Prostate gland (tissue), 2 donors: Measurements from ENCODE around the gene ABHD2. TPM values are rescaled to one million over a fixed set of nuclear protein-coding genes. Genes with fewer than 3 reads are reported as not detected.
"Not testable (repeated sequence)": the region's sequence is repeated elsewhere in the genome, so short reads cannot be mapped to it uniquely, and the experiment has no call there.

ENCODE experiments used
- DNase-seq: peaks from one replicate; pipeline ENCODE4 v3.0.0-alpha.2; 2019; ENCODE audit warnings: low spot score
- H3K27ac ChIP-seq, 2 donors: fragments of 200-600 bp; sonication (generic); 2 replicates each; pipeline ENCODE4 v1.5.1; 2017 to 2019
- H3K27me3 ChIP-seq: fragments of 200-600 bp; sonication (generic); replicated peaks from 2 replicates; pipeline ENCODE4 v1.5.1; 2019; ENCODE audit not compliant: insufficient read depth
- H3K36me3 ChIP-seq, 2 donors: fragments of 200-600 bp; sonication (generic); 1 replicate in 1 of 2; 2 replicates in 1 of 2; pipeline versions ENCODE4 v1.5.1 to v1.8.1; 2017 to 2019
- H3K4me1 ChIP-seq: fragments of 200-600 bp; sonication (generic); replicated peaks from 2 replicates; pipeline ENCODE4 v1.5.1; 2019
- H3K4me3 ChIP-seq, 2 donors: fragments of 200-600 bp; sonication (generic); 2 replicates each; pipeline ENCODE4 v1.5.1; 2017 to 2019
- H3K9me3 ChIP-seq: fragments of 200-600 bp; sonication (generic); 2 replicates; pipeline ENCODE4 v1.5.1; 2017
- CTCF ChIP-seq, 4 experiments: fragments of 200-600 bp in 2 of 4; fragments of 450-650 bp in 2 of 4; sonication (generic) in 2 of 4; IDR thresholded peaks; 1 replicate in 3 of 4; 2 replicates in 1 of 4; pipeline ENCODE4 v1.5.1; 2016 to 2019; ENCODE audit warnings: antibody characterized with exemption in 4 of 4, mild to moderate bottlenecking in 2 of 4, moderate library complexity in 2 of 4
- POLR2A ChIP-seq: fragments of 450-650 bp; IDR thresholded peaks from one replicate; pipeline ENCODE4 v1.6.1; 2016; ENCODE audit warnings: antibody characterized with exemption, mild to moderate bottlenecking
- POLR2AphosphoS5 ChIP-seq: sonication (generic); formaldehyde crosslinking; IDR thresholded peaks from one replicate; pipeline ENCODE4 v1.6.1; 2017; ENCODE audit warnings: antibody characterized with exemption
- WGBS: methylation state at CpG from one replicate; pipeline ENCODE4 v1.1.5; 2018; 5-methylcytosine and 5-hydroxymethylcytosine counted together
- intact Hi-C: fragments of 100-400 bp; cut with DNase I; formaldehyde crosslinking; loops from one replicate; pipeline ENCODE4 v1.14.2; 2022
- total RNA-seq, 2 donors: library from RNA; depleted of rRNA; stranded (reverse); fragments of >200 nt; gene quantifications; one replicate each; pipeline ENCODE4 v1.1.0, GENCODE V29; 2016

Gene ABHD2
- total RNA-seq, 2 donors from 2014 or later = 111 to 253 TPM

GRCh38 chr15:89132611-89133507 is 44.6 kb downstream of the ABHD2 start:
- Histone ChIP-seq H3K4me3 (no peak overlapping the region), H3K27me3 (no peaks in the 10 kb centered on the region), H3K9me3 (no peaks in the 10 kb centered on the region), H3K4me1 (peaks cover 25% of the 10 kb centered on the region), H3K27ac (peak overlapping the region; percentile 49 to 60), H3K36me3 (no peaks in the 10 kb centered on the region)
- intact Hi-C loops = loop anchor here (5.0 kb wide), 1 partner anchor 76 kb away; no protein-coding TSS in a partner anchor
- WGBS = 58% methylated on average over 9 of the region's 9 CpGs
- no peak for DNase-seq
- TF ChIP-seq CTCF (IDR thresholded peaks at IDR 0.05) = no peak
- no peak for TF ChIP-seq POLR2A
- no peak for TF ChIP-seq POLR2AphosphoS5

GRCh38 chr15:89135387-89136077 is 47.3 kb downstream of the ABHD2 start:
- peak overlapping the region in 1 of 2 donors; percentile 63 for H3K27ac ChIP-seq
- DNase-seq, H3K27me3 ChIP-seq, H3K4me3 ChIP-seq, H3K36me3 ChIP-seq, H3K9me3 ChIP-seq: not testable (repeated sequence)
- intact Hi-C loops = loop anchor here (5.0 kb wide), 1 partner anchor 37 kb away; no protein-coding TSS in a partner anchor
- peaks cover 24% of the 10 kb centered on the region for H3K4me1 ChIP-seq
- WGBS = 81% methylated on average over 10 of the region's 10 CpGs

- 87% methylated on average over 12 of the region's 12 CpGs for WGBS
- DNase-seq = no peak
- intact Hi-C loops = loop anchor here (5.0 kb wide), 1 partner anchor 36 kb away; no protein-coding TSS in a partner anchor
Measured at GRCh38 chr15:89136078-89136806, 48.0 kb downstream of the ABHD2 start.

GRCh38 chr15:89136818-89137772 is 48.8 kb downstream of the ABHD2 start:
- H3K27me3 ChIP-seq = no peaks in the 10 kb centered on the region
- peaks cover 24% of the 10 kb centered on the region for H3K4me1 ChIP-seq
- 54% methylated on average over 11 of the region's 11 CpGs for WGBS
- H3K9me3 ChIP-seq = no peaks in the 10 kb centered on the region
- TF ChIP-seq POLR2AphosphoS5 (peak; percentile 34), CTCF (IDR thresholded peaks at IDR 0.05) (no peak)
- H3K36me3 ChIP-seq = no peaks in the 10 kb centered on the region
- H3K27ac ChIP-seq = peak overlapping the region; percentile 50 to 63
- no peak overlapping the region for H3K4me3 ChIP-seq
- intact Hi-C loops = loop anchor here (5.0 kb wide), 1 partner anchor 35 kb away; no protein-coding TSS in a partner anchor
- no peak for DNase-seq

More at GRCh38 chr15:89136078-89136806, 48.0 kb downstream of the ABHD2 start:
- TF ChIP-seq CTCF (IDR thresholded peaks at IDR 0.05) (no peak), POLR2AphosphoS5 (no peak), POLR2A (no peak)
- H3K4me1 ChIP-seq = peaks cover 24% of the 10 kb centered on the region
- H3K9me3 ChIP-seq = no peaks in the 10 kb centered on the region
- H3K27me3 ChIP-seq = no peaks in the 10 kb centered on the region
- no peak overlapping the region for H3K4me3 ChIP-seq
- H3K36me3 ChIP-seq = no peaks in the 10 kb centered on the region
- H3K27ac ChIP-seq = peak overlapping the region; percentile 21 to 63
